Skeletal muscle tissue (tissue), 4 donors: ENCODE results near the gene MAMDC2. TPM values are rescaled to one million over a fixed set of nuclear protein-coding genes. Genes with fewer than 3 reads are reported as not detected.
A peak's percentile ranks its signal among the peaks of the same experiment; 100 is the strongest.
"Not testable (repeated sequence)": the region's sequence is repeated elsewhere in the genome, so short reads cannot be mapped to it uniquely, and the experiment has no call there.

Source experiments
- H3K27ac ChIP-seq: one replicate; pipeline ENCODE4 v1.7.0; 2013; ENCODE audit warnings: mild to moderate bottlenecking, low read depth, low read length, inconsistent platforms
- H3K27me3 ChIP-seq, 3 donors: one replicate each; pipeline ENCODE4 v1.7.0; 2013; ENCODE audit warnings: low read length in 3 of 3; ENCODE audit not compliant: control insufficient read depth in 3 of 3, insufficient read depth in 3 of 3
- H3K36me3 ChIP-seq, 3 donors: one replicate each; pipeline ENCODE4 v1.7.0; 2013; ENCODE audit warnings: low read length in 3 of 3; ENCODE audit not compliant: control insufficient read depth in 3 of 3, insufficient read depth in 3 of 3
- H3K4me1 ChIP-seq, 3 donors: one replicate each; pipeline ENCODE4 v1.7.0; 2013; ENCODE audit warnings: low read length in 3 of 3, mild to moderate bottlenecking in 3 of 3; ENCODE audit not compliant: control insufficient read depth in 3 of 3, insufficient read depth in 3 of 3
- H3K4me3 ChIP-seq, 3 donors: one replicate each; pipeline ENCODE4 v1.7.0; 2013; ENCODE audit warnings: low read length in 3 of 3
- H3K9ac ChIP-seq, 3 donors: one replicate each; pipeline ENCODE4 v1.7.0; 2013; ENCODE audit warnings: low read length in 3 of 3, mild to moderate bottlenecking in 3 of 3, moderate library complexity in 2 of 3, low read depth in 1 of 3
- H3K9me3 ChIP-seq, 3 donors: one replicate each; pipeline ENCODE4 v1.7.0; 2013; ENCODE audit warnings: low read length in 3 of 3; ENCODE audit not compliant: control insufficient read depth in 3 of 3
- total RNA-seq: library from RNA; depleted of rRNA; stranded (reverse); fragments of >200 nt; gene quantifications from one replicate; pipeline ENCODE4 v1.2.3, GENCODE V29; 2014
- donor health status: Osteomylitis.

The MAMDC2 gene
- total RNA-seq, 1 donor from 2014 or later: 11.0 TPM

DNA sequence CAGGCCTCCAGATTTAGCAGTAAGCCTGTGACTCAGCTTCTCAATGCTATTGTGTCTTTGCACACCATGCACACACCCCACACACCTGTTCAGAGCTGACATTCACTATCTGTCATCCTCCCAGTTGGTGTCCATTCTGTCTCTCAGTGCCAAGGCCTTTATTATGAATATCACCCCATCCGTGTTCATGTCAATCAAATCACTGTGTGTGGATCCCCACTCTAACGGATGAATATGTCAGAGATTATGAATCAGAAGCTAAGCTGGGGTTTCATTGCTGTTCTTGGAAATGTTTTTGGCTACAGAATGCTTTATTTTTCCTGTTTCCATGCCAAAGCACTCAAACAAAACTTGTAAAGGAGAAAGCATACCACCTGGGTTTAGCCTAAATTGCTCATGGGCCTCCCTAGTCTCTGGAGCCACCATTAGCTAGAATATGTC is 9.4 kb upstream of the MAMDC2 start:
- no peaks in the 10 kb centered on the region for H3K27me3 ChIP-seq
- no peak overlapping the region for H3K9ac ChIP-seq
- H3K27ac ChIP-seq: no peak overlapping the region
- peaks cover 0 to 3% (median 2%) of the 10 kb centered on the region in 3 donors for H3K4me1 ChIP-seq
- no peak overlapping the region for H3K4me3 ChIP-seq
- H3K9me3 ChIP-seq: no peaks in the 10 kb centered on the region
- no peaks in the 10 kb centered on the region for H3K36me3 ChIP-seq

DNA sequence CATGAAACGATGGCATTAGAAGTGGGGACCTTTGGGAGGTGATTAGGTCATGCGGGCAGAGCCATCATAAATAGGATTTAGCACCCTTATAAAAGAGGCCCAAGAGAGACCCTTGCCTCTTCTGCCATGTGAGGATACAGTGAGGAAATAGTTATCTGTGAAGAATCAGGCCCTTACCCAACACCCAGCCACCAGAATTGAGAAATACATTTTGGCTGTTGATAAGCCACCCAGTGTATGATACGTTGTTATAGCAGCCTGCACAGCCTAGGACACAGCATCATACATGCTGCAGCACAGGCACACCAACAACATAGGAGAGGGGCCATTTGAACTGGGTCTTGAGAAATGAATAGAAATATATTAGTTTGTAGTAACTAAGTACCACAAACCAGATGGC is 8.0 kb upstream of the MAMDC2 start:
- H3K9me3 ChIP-seq: no peaks in the 10 kb centered on the region
- peaks cover 0 to 3% (median 2%) of the 10 kb centered on the region in 3 donors for H3K4me1 ChIP-seq
- H3K27me3 ChIP-seq: no peaks in the 10 kb centered on the region
- H3K4me3 ChIP-seq: no peak overlapping the region
- no peaks in the 10 kb centered on the region for H3K36me3 ChIP-seq
- H3K27ac ChIP-seq: no peak overlapping the region
- no peak overlapping the region for H3K9ac ChIP-seq

DNA sequence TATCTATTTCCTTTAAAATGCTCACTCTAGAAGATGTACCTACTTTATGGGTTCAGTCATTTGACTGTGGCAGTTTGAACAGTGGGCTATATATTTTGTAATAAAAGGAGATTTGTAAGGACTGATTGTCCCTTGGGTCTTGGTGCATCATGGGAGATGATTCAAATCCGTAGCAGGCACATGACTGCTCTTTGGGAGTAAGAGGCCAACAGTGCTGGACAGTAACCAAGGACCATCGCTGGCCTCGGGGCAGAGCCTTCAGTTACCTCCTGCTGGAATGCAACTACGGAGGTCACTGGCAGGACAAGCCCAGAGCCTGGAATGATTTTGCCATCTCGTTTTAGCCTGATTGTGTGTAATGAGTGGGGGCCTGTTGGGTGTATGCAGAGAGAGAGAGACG is 7.0 kb upstream of the MAMDC2 start:
- H3K9me3 ChIP-seq: no peaks in the 10 kb centered on the region
- H3K4me1 ChIP-seq: peaks cover 0 to 3% (median 2%) of the 10 kb centered on the region in 3 donors
- H3K27ac ChIP-seq: no peak overlapping the region
- no peak overlapping the region for H3K9ac ChIP-seq
- H3K27me3 ChIP-seq: no peaks in the 10 kb centered on the region
- H3K4me3 ChIP-seq: no peak overlapping the region
- no peaks in the 10 kb centered on the region for H3K36me3 ChIP-seq

DNA sequence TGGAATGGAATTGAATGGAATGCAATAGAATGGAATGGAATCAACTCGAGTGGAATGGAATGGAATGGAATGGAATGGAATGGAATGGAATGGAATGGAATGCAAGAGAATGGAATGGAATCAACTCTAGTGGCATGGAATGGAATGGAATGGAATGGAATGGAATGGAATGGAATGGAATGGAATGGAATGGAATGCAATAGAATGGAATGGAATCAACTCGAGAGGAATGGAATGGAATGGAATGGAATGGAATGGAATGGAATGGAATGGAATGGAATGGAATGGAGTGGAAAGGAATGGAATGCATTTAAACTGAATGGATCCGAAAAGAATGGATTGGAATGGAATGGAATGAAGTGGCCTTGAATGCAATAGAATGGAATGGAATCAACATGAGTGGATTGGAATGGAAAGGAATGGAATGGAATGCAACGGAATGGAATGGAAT is 5.5 kb upstream of the MAMDC2 start:
- H3K4me1 ChIP-seq, H3K4me3 ChIP-seq, H3K36me3 ChIP-seq, H3K9ac ChIP-seq, H3K9me3 ChIP-seq, H3K27ac ChIP-seq, H3K27me3 ChIP-seq: not testable (repeated sequence)

DNA sequence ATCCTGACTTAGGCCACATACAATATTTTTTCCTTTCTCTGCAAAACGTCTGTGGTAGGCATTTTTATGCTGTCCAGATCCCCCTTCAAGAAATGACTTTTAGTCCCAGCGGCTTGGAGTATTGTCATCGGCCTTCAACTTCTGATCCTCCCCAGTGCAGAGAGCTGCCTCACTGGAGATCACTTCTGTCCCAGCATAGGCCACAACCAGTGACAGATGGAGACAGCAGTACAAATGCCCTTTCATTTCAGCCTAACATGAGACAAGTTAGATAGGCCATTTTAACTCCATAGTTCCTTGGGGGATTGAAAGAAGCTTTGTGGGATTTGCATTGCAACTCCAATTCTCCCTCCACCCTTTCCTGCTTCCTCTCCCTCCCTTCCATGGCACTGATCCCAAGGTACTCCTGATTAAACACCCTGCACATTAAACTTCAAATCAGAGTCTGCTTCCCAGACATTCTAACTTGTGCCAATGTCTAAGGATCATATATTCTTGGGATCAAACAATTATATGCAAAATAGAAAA is 3.2 kb upstream of the MAMDC2 start:
- no peaks in the 10 kb centered on the region for H3K9me3 ChIP-seq

DNA sequence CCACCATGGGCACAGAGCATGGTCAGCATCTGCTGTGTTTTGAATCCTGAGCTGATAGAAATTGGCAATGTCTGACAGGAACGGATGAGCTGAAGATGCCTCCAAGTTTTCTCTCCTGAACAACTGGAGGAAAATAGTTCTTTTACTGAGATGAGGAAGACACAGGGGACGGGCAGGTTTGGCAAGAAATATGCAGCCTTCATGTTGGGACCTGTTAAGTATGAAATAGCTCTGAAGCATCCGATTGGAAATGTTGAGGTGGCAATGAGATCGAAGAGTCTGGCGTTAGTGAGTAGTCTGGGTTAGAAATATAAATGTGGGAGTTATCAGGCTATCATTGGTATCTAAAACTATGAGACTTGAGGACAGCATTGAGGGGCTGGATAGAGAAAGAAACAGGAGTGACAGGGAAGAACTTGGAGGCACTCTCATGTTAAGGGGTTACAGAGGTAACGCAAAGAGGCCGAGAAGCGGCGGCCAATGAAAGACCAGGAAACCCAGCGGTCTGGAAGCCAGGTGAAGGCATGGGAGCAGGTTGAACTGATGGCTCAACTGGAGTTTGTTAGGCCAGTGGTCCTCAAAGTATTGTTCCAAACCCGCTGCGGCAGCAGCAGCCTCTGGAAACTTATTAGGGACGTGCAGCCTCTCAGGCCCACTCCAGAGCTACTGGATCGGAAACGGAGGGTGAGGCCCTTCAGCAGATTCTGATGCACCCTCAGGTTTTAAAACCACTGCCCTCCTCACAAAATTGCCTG is 1.0 kb upstream of the MAMDC2 start:
- H3K4me3 ChIP-seq: peak overlapping the region in 1 of 3 donors; percentile 73
- H3K36me3 ChIP-seq: peaks cover 0 to 2% (median 0%) of the 10 kb centered on the region in 3 donors
- H3K9ac ChIP-seq: no peak overlapping the region
- H3K27me3 ChIP-seq: peaks cover 0 to 11% (median 0%) of the 10 kb centered on the region in 3 donors
- H3K9me3 ChIP-seq: no peaks in the 10 kb centered on the region
- peaks cover 13 to 21% (median 13%) of the 10 kb centered on the region in 3 donors for H3K4me1 ChIP-seq
- no peak overlapping the region for H3K27ac ChIP-seq

More for the DNA sequence above, 3.2 kb upstream of the MAMDC2 start:
- no peak overlapping the region for H3K27ac ChIP-seq
- peaks cover 11 to 17% (median 13%) of the 10 kb centered on the region in 3 donors for H3K4me1 ChIP-seq
- peaks cover 0 to 11% (median 0%) of the 10 kb centered on the region in 3 donors for H3K27me3 ChIP-seq
- no peak overlapping the region for H3K4me3 ChIP-seq
- H3K36me3 ChIP-seq: no peaks in the 10 kb centered on the region
- no peak overlapping the region for H3K9ac ChIP-seq

- H3K36me3 ChIP-seq: peaks cover 0 to 2% (median 0%) of the 10 kb centered on the region in 3 donors
- peaks cover 0 to 11% (median 0%) of the 10 kb centered on the region in 3 donors for H3K27me3 ChIP-seq
- H3K27ac ChIP-seq: no peak overlapping the region
- peak overlapping the region in 2 of 3 donors; percentile 69 to 79 for H3K9ac ChIP-seq
- peak overlapping the region; percentile 73 to 77 (median 77) for H3K4me3 ChIP-seq
- no peaks in the 10 kb centered on the region for H3K9me3 ChIP-seq
- peaks cover 13 to 27% (median 13%) of the 10 kb centered on the region in 3 donors for H3K4me1 ChIP-seq
These were observed 363 bp upstream of the MAMDC2 start for GRCh38 chr9:70043285-70043684.

GRCh38 chr9:70044490-70045307 is 1.1 kb downstream of the MAMDC2 start:
- Histone ChIP-seq H3K9me3 (no peaks in the 10 kb centered on the region), H3K4me3 (peak overlapping the region; percentile 73 to 77 (median 77)), H3K4me1 (peaks cover 23 to 41% (median 26%) of the 10 kb centered on the region in 3 donors), H3K36me3 (peaks cover 0 to 2% (median 0%) of the 10 kb centered on the region in 3 donors), H3K27me3 (peaks cover 0 to 11% (median 0%) of the 10 kb centered on the region in 3 donors), H3K9ac (peak overlapping the region; percentile 45 to 79 (median 69)), H3K27ac (no peak overlapping the region)

DNA sequence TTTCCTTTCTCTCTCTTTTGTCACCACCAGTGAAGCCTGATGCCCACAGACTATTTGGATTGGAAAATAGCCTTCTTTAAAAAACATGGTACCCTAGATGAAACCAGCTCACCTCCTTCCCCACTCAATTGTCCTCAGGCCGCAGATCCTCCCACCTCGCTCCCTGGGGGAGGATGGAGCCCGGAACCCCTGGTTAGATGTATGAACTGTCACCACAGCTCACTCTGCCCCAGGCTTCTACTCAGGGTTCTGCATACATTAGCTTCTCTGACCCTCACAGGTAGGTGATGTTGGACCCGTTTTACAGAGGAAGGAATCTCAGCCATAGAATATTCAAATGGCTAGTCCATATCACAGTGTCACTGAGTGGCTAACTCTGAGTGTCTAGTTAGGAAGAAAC is 1.8 kb downstream of the MAMDC2 start:
- H3K27ac ChIP-seq: no peak overlapping the region
- no peak overlapping the region for H3K9ac ChIP-seq
- peaks cover 25 to 45% (median 27%) of the 10 kb centered on the region in 3 donors for H3K4me1 ChIP-seq
- no peaks in the 10 kb centered on the region for H3K9me3 ChIP-seq
- H3K4me3 ChIP-seq: peak overlapping the region in 1 of 3 donors; percentile 46
- H3K27me3 ChIP-seq: peaks cover 0 to 11% (median 0%) of the 10 kb centered on the region in 3 donors
- H3K36me3 ChIP-seq: peaks cover 0 to 2% (median 0%) of the 10 kb centered on the region in 3 donors
